DOHH2 (cell line): ENCODE data around the gene PRR14L.

Experiments
- EZH2phosphoT487 ChIP-seq: fragments of 200-600 bp; sonication (generic); IDR thresholded peaks from 2 replicates; pipeline ENCODE4 v1.6.1; 2017; ENCODE audit warnings: borderline replicate concordance, mild to moderate bottlenecking, antibody characterized with exemption, low read length, moderate library complexity, mixed read lengths
- TF ChIP-seq, protein P1 (sequence below): fragments of 200-600 bp; sonication (generic); IDR thresholded peaks from one replicate; pipeline ENCODE4 v1.5.1; 2014; ENCODE audit warnings: antibody characterized with exemption, mild to moderate bottlenecking, low read depth, low read length; ENCODE audit not compliant: poor library complexity, severe bottlenecking

DNA sequence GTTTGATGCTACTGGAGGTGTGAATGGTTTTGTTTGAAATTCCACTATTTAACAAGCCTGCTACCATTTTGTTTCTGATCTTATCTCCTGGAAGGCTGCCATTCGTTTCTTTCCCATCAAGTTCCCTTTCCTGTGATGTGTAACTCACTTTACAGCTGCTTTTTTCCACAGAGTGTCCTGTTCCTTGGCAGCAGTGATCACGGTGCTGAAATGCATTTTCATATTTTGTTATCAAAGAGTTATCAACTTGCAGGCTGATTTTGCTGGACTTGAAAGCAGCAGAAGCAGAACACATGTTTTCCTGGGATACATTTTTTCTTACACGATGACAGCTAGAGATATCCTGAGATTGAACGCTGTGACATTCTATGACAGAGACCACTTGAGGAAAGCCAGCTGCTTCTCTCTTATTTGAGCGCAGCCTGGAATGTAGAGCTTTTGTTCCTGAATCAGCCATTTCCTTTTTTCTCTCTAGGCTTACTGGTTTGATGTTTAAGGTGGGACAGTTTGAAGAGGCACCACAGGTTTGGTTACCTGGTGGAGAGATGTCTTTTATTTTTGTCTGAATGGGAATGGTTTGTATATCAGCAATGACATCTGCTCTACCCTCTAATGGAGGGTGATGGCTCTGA lies 34.7 kb downstream of the PRR14L start:
- TF ChIP-seq, protein P1, sequence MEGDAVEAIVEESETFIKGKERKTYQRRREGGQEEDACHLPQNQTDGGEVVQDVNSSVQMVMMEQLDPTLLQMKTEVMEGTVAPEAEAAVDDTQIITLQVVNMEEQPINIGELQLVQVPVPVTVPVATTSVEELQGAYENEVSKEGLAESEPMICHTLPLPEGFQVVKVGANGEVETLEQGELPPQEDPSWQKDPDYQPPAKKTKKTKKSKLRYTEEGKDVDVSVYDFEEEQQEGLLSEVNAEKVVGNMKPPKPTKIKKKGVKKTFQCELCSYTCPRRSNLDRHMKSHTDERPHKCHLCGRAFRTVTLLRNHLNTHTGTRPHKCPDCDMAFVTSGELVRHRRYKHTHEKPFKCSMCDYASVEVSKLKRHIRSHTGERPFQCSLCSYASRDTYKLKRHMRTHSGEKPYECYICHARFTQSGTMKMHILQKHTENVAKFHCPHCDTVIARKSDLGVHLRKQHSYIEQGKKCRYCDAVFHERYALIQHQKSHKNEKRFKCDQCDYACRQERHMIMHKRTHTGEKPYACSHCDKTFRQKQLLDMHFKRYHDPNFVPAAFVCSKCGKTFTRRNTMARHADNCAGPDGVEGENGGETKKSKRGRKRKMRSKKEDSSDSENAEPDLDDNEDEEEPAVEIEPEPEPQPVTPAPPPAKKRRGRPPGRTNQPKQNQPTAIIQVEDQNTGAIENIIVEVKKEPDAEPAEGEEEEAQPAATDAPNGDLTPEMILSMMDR, result no peak
- no peak for TF ChIP-seq EZH2phosphoT487
